Measurements from ENCODE around the gene AGBL4. TPM values are rescaled to one million over a fixed set of nuclear protein-coding genes. Genes with fewer than 3 reads are reported as not detected.

AGBL4 gene
- total and polyA plus RNA-seq, 7 donors: 0.09 to 0.36 (median 0.16) TPM; not detected in 4

GRCh38 chr1:48756683-48757316, 1267.0 kb downstream of the AGBL4 start:
- Histone ChIP-seq H3K4me3 (no peak overlapping the region), H3K4me1 (peaks cover 0 to 26% (median 12%) of the 10 kb centered on the region in 4 donors), H3K36me3 (peaks cover 9 to 34% (median 13%) of the 10 kb centered on the region in 4 donors), H3K27me3 (no peaks in the 10 kb centered on the region), H3K27ac (no peak overlapping the region), H3K9me3 (no peaks in the 10 kb centered on the region)
- TF ChIP-seq POLR2A (IDR thresholded peaks at IDR 0.05) (no peak), CTCF (IDR thresholded peaks at IDR 0.05) (no peak), EP300 (IDR thresholded peaks at IDR 0.05) (no peak), POLR2AphosphoS5 (IDR thresholded peaks at IDR 0.05) (no peak)
- intact Hi-C loops (cut with DNase I): no loop called here
- WGBS, 2 donors: 93 to 100% methylated on average over 1 of the region's 1 CpG
- no peak for DNase-seq

- intact Hi-C loops (cut with DNase I): loop anchor here (5.0 kb wide), 1 partner anchor 49 kb away; no protein-coding TSS in a partner anchor
- no peaks in the 10 kb centered on the region for H3K9me3 ChIP-seq
- no peak overlapping the region for H3K27ac ChIP-seq
- DNase-seq: no peak
- 82 to 84% methylated on average over 1 of the region's 1 CpG for WGBS, 2 donors
- H3K4me3 ChIP-seq: no peak overlapping the region
- H3K4me1 ChIP-seq: peaks cover 0 to 16% (median 5%) of the 10 kb centered on the region in 4 donors
- no peaks in the 10 kb centered on the region for H3K27me3 ChIP-seq
- peaks cover 3 to 38% (median 5%) of the 10 kb centered on the region in 4 donors for H3K36me3 ChIP-seq
- TF ChIP-seq EP300 (IDR thresholded peaks at IDR 0.05): no peak
- no peak for TF ChIP-seq CTCF (IDR thresholded peaks at IDR 0.05)
- TF ChIP-seq POLR2A (IDR thresholded peaks at IDR 0.05): no peak
- TF ChIP-seq POLR2AphosphoS5 (IDR thresholded peaks at IDR 0.05): no peak
Observed at GRCh38 chr1:48753293-48753692, 1270.5 kb downstream of the AGBL4 start.

- no peaks in the 10 kb centered on the region for H3K9me3 ChIP-seq
- H3K27ac ChIP-seq: no peak overlapping the region
- no peak for TF ChIP-seq CTCF (IDR thresholded peaks at IDR 0.05)
- no peak for TF ChIP-seq POLR2A (IDR thresholded peaks at IDR 0.05)
- no peak for TF ChIP-seq EP300 (IDR thresholded peaks at IDR 0.05)
- TF ChIP-seq POLR2AphosphoS5 (IDR thresholded peaks at IDR 0.05): no peak
- no peaks in the 10 kb centered on the region for H3K27me3 ChIP-seq
- no peak overlapping the region for H3K4me3 ChIP-seq
- WGBS, 2 donors: 67 to 84% methylated on average over 1 of the region's 1 CpG
- peaks cover 0 to 23% (median 0%) of the 10 kb centered on the region in 4 donors for H3K36me3 ChIP-seq
- DNase-seq: no peak
- peaks cover 0 to 16% (median 5%) of the 10 kb centered on the region in 4 donors for H3K4me1 ChIP-seq
- intact Hi-C loops (cut with DNase I): loop anchor here (5.0 kb wide), 1 partner anchor 52 kb away; no protein-coding TSS in a partner anchor
Observed at GRCh38 chr1:48750109-48750508, 1273.6 kb downstream of the AGBL4 start.

GRCh38 chr1:48749068-48749467, 1274.7 kb downstream of the AGBL4 start:
- Histone ChIP-seq H3K36me3 (peaks cover 0 to 33% (median 0%) of the 10 kb centered on the region in 4 donors), H3K4me3 (no peak overlapping the region), H3K27ac (no peak overlapping the region), H3K4me1 (peaks cover 0 to 16% (median 5%) of the 10 kb centered on the region in 4 donors), H3K9me3 (no peaks in the 10 kb centered on the region), H3K27me3 (no peaks in the 10 kb centered on the region)
- intact Hi-C loops (cut with DNase I): no loop called here
- 75 to 76% methylated on average over 7 of the region's 7 CpGs for WGBS, 2 donors
- DNase-seq: no peak
- no peak for TF ChIP-seq POLR2AphosphoS5 (IDR thresholded peaks at IDR 0.05)
- no peak for TF ChIP-seq POLR2A (IDR thresholded peaks at IDR 0.05)
- no peak for TF ChIP-seq EP300 (IDR thresholded peaks at IDR 0.05)
- TF ChIP-seq CTCF (IDR thresholded peaks at IDR 0.05): no peak
